Progenitor cell of endocrine pancreas (in vitro differentiated cells): Measurements from ENCODE around the gene HBD. TPM values are rescaled to one million over a fixed set of nuclear protein-coding genes. Genes with fewer than 3 reads are reported as not detected.

Experiments
- DNase-seq: peaks from one replicate; pipeline ENCODE4 v3.0.0; 2021; ENCODE audit warnings: low spot score; ENCODE audit not compliant: unreplicated experiment
- H3K27ac Mint-ChIP-seq: 2 replicates; pipeline ENCODE4 v1.8.0; 2021; ENCODE audit warnings: mild to moderate bottlenecking, moderate library complexity, mixed read lengths
- H3K27me3 Mint-ChIP-seq: 2 replicates; pipeline ENCODE4 v1.8.0; 2021; ENCODE audit warnings: mixed read lengths
- H3K36me3 Mint-ChIP-seq: 2 replicates; pipeline ENCODE4 v1.8.0; 2022; ENCODE audit warnings: mixed read lengths; ENCODE audit not compliant: insufficient read depth
- H3K4me1 Mint-ChIP-seq: 2 replicates; pipeline ENCODE4 v1.8.0; 2021; ENCODE audit warnings: low read depth, mixed read lengths
- H3K4me3 Mint-ChIP-seq: 2 replicates; pipeline ENCODE4 v1.8.0; 2021; ENCODE audit warnings: low read depth, mild to moderate bottlenecking, moderate library complexity, mixed read lengths
- H3K9me3 Mint-ChIP-seq: 2 replicates; pipeline ENCODE4 v1.8.0; 2021; ENCODE audit warnings: low read depth, mixed read lengths
- CTCF ChIP-seq: fragments of 200-600 bp; sonication (generic); IDR thresholded peaks from one replicate; pipeline ENCODE4 v1.5.0; 2021; ENCODE audit warnings: antibody characterized with exemption, mild to moderate bottlenecking; ENCODE audit not compliant: unreplicated experiment
- total RNA-seq: library from RNA; stranded (reverse); gene quantifications from 2 replicates; pipeline ENCODE4 v1.2.1, GENCODE V29; 2021

The HBD gene
- total RNA-seq, 1 donor from 2014 or later, result not detected

- DNase-seq, result no peak
- TF ChIP-seq CTCF, result no peak
- no peaks in the 10 kb centered on the region for H3K4me1 Mint-ChIP-seq
- H3K36me3 Mint-ChIP-seq, result no peaks in the 10 kb centered on the region
- no peaks in the 10 kb centered on the region for H3K27me3 Mint-ChIP-seq
- H3K9me3 Mint-ChIP-seq, result no peaks in the 10 kb centered on the region
- H3K4me3 Mint-ChIP-seq, result no peak overlapping the region
- H3K27ac Mint-ChIP-seq, result no peak overlapping the region
These were observed 36.0 kb downstream of the HBD start for GRCh38 chr11:5198285-5198684.

GRCh38 chr11:5197536-5197935, 36.7 kb downstream of the HBD start:
- no peak overlapping the region for H3K4me3 Mint-ChIP-seq
- TF ChIP-seq CTCF, result no peak

GRCh38 chr11:5196731-5197130, 37.6 kb downstream of the HBD start:
- Mint-ChIP-seq H3K27ac (no peak overlapping the region), H3K9me3 (peaks cover 8% of the 10 kb centered on the region), H3K4me1 (no peaks in the 10 kb centered on the region), H3K27me3 (no peaks in the 10 kb centered on the region), H3K4me3 (no peak overlapping the region), H3K36me3 (no peaks in the 10 kb centered on the region)
- DNase-seq, result no peak
- no peak for TF ChIP-seq CTCF

More at GRCh38 chr11:5197536-5197935, 36.7 kb downstream of the HBD start:
- H3K27ac Mint-ChIP-seq, result no peak overlapping the region
- H3K36me3 Mint-ChIP-seq, result no peaks in the 10 kb centered on the region
- H3K9me3 Mint-ChIP-seq, result peaks cover 6% of the 10 kb centered on the region
- DNase-seq, result no peak
- no peaks in the 10 kb centered on the region for H3K4me1 Mint-ChIP-seq
- H3K27me3 Mint-ChIP-seq, result no peaks in the 10 kb centered on the region

GRCh38 chr11:5196067-5196466, 38.2 kb downstream of the HBD start:
- TF ChIP-seq CTCF, result no peak
- Mint-ChIP-seq H3K9me3 (peaks cover 12% of the 10 kb centered on the region), H3K27me3 (no peaks in the 10 kb centered on the region), H3K36me3 (no peaks in the 10 kb centered on the region), H3K4me3 (no peak overlapping the region), H3K4me1 (no peaks in the 10 kb centered on the region), H3K27ac (no peak overlapping the region)
- DNase-seq, result no peak

- H3K27ac Mint-ChIP-seq, result no peak overlapping the region
- H3K27me3 Mint-ChIP-seq, result no peaks in the 10 kb centered on the region
- no peak for DNase-seq
- no peak overlapping the region for H3K4me3 Mint-ChIP-seq
- H3K9me3 Mint-ChIP-seq, result peaks cover 16% of the 10 kb centered on the region
- no peaks in the 10 kb centered on the region for H3K36me3 Mint-ChIP-seq
- no peak for TF ChIP-seq CTCF
- no peaks in the 10 kb centered on the region for H3K4me1 Mint-ChIP-seq
These were observed 41.5 kb downstream of the HBD start for GRCh38 chr11:5192738-5193137.
